CD1c-positive myeloid dendritic cell (primary cell): ENCODE data around the gene GDF7.
A peak's percentile ranks its signal among the peaks of the same experiment; 100 is the strongest.

ENCODE experiments used
- DNase-seq: peaks from one replicate; pipeline ENCODE4 v3.0.0-alpha.2; 2016; ENCODE audit errors: extremely low spot score

Gene GDF7

DNA sequence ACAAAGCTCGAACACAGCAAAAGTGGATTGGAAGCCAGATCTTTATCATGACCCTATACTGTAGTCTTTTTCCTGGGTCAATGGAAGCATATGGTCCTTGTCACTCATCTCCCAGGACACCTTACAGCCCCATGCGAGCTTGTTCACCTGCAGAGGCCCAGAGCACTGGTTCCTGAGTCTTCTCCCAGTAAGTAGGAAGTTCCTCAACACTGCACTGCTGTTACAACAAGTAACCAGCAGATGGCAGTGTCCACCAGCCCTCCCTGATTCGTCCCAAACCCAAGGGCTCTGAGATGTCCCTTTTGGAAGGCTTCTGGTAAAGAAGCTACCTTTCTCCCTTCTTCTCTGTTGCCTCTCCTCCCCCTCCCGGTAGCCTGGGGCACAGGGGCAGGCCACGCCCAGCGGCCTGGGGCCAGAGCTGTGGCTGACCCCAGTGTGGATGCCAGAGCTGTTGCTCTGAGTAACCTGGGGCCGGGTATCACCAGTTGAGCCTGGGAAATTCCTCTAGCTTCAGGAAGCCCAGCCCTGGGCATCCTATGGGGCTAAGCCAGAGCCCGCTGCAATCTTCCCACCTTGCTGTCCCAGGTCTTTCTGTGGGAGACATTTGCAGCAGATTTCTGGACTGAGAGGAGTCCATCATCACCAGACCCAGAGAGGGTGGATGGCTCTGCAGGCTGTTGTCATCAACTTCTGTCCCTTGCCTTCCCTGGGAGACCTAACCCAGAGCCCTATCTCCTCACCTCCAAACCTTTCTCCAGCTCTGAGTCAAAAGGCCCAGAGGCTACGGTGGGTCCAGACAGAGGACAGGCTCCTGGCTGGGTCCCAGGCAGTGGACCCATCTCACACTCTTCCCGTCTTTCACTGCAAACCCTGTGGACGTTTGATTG lies 5.3 kb upstream of the GDF7 start:
- peak; percentile 83 for DNase-seq

DNA sequence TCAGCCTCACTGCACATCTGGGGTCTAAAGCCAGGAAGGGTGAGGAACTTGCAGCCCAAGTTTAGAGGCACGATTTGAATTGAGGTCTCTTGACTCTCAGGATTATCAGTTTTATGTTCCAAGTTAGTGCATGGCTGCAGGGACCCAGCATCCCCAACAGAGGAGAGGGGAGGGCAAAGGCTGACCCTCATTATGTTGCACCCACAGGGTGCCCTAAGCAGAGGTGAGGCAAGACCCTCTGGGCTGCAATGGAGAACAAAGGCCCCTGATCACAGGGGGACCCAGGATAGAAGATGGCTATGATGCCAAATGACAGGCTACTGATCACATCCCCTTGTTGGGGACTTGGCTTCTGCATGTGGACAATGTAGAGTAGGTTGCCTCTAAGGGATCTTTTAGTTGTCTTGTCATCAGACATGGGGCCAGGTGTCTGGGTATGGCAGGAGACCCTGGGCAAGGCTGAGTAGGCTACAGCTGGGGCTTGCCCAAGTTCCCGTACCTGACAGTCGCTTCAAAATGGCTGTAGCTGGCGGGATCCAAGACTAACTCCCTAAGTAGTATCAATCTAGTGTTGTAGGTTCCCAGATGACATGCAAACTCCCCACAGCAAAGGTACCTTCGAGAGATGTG lies 4.5 kb upstream of the GDF7 start:
- no peak for DNase-seq

DNA sequence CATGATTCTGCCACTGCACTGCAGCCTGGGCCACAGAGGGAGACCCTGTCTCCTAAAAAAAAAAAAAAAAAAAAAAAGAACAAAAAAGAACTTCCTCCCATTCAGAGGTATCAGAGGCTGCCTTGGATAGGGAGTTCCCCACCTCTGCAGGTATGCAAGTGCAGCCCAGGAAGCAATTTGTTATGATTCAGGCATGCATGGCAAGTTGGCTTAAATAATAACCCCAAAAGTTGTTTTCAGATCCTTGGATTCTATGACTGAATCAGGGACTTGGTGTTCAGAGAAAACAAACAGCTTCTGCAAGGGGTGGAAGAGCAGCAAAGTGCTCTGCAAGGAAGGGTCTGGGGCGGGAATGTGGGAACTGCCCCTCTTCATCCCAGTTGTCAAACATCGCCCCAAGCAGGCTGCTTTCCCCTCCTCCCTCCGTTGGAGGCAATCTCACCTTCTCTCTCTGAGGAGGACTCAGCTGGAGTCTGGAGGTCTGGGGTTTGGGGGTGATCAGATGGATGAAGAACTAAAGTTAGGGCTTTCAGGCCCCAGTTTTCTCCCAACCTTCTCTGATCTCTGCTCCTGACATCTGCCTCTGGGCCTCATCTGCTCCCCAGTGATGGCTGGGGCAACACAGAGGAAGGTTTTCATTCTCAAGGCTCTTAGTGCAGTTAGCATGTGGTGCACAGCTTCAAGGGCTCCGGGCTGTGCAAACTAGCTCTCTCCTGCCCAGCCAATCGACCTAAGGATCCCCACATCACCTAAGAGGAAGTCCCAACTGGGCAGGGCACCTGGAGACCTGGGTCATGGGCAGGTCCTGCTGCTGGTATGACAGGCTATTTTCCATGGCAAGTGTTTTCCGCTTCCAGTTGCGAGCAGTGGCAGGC lies 3.5 kb upstream of the GDF7 start:
- no peak for DNase-seq

DNA sequence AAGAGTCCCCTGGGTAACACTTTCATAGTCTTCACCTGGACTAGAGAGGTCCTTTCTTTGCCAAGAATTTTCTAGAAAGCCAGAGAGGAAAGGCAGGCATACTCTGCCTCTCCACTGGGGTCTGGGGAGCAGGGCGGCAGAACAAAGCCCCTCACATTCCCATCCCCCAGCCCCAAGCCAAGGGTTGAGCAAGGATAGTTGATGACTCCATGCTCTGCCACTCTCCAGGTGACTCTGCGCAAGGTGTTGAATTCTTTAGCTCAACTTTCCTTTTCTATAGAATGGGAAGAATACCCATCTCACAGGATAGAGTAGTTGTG lies 2.9 kb upstream of the GDF7 start:
- no peak for DNase-seq

DNA sequence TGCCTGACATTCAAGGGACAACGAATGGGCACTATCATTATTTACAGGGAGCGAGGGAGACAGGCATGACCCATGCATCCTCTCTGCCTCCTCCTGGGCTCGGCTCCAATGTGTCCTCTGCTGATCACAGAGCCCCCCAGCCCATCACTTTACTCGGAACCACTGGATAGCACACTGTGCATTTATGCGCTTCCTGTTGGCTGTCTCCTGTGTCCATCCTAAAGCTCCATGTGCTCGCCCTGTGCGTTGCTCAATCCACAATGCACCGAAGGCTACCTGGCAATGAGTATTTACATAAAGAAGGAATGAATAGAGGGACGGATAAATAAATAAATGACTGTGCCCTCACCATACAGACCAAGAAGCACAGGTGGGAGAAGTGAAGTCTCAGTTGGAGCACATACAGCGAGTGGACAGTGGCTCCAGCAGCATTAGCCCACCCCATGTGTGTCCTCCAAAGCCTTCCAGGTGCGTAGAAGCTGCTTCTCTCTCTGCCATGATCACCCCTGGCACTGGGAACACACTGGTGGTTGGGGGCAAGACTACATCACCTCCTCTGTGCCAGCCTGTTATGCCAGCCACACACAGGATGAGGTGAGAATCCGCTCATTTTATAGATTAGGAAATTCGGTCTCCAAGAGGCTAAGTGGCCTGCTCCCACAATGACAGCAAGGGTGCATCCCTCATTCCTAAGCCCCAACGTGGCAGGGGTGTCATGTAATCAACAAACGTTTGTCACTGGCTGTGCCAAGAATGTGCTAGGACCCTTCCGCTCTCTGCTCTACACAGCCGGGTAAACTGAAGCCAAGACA lies 2.3 kb upstream of the GDF7 start:
- no peak for DNase-seq

DNA sequence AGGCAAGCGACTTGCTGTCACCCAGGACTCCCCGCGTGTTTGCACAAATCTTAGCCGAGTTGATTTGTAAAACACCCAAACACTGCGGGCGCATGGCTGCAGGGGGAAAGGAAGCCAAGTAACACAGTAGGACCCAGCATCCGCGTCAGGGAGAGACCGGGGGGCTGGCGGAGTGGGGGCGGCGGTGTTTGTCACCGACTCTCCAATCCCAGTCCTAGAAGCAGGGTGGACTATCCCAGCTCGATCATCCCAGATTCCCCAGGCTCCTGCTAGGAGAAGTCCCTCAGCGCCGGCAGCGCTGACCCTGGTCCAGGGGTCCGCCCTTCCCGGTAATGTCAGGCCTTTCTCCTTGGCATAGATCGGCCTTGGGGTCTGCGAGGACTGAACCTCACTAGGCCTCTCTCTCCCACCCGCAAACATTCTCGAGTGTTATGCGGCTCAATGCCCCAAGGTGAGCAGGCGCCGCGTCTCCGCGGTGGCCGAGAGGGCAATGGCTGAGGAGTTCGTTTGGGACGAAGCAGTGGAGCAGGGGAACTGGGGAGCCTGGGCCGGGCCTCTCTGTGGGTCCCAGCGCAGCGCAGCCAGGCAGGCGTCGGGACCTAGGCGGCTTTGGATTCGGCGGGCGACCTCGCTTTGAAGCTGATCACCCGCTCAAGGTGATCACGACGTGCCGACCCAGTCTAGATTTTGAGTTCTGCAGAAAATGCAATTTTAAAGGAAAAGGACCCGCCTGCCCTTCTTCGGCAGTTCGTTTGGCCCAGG lies 1.5 kb upstream of the GDF7 start:
- DNase-seq: no peak

DNA sequence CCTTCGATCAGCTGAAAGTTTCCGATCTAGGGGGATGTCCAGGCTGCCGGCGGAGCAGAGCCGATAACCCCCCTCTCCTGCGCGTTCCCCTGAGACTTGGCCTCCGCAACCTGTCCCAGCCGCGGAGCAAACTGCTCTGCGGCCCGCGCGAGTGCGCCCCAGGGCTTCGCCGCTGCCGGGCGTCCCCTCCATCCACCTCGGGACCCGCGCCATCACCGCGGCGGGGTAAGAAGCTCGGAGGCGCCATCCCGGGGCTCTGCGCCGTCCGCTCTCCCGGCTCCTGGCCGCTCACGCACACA lies 990 bp upstream of the GDF7 start:
- DNase-seq: no peak

DNA sequence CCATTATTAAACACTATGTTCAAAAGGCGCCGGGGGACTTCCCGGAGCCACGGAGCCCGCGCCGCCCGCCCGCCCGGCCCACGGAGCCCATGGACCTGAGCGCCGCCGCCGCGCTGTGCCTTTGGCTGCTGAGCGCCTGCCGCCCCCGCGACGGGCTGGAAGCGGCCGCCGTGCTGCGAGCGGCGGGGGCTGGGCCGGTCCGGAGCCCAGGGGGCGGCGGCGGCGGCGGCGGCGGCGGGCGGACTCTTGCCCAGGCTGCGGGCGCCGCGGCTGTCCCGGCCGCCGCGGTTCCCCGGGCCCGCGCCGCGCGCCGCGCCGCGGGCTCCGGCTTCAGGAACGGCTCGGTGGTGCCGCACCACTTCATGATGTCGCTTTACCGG lies 197 bp downstream of the GDF7 start:
- DNase-seq: peak; percentile 28

DNA sequence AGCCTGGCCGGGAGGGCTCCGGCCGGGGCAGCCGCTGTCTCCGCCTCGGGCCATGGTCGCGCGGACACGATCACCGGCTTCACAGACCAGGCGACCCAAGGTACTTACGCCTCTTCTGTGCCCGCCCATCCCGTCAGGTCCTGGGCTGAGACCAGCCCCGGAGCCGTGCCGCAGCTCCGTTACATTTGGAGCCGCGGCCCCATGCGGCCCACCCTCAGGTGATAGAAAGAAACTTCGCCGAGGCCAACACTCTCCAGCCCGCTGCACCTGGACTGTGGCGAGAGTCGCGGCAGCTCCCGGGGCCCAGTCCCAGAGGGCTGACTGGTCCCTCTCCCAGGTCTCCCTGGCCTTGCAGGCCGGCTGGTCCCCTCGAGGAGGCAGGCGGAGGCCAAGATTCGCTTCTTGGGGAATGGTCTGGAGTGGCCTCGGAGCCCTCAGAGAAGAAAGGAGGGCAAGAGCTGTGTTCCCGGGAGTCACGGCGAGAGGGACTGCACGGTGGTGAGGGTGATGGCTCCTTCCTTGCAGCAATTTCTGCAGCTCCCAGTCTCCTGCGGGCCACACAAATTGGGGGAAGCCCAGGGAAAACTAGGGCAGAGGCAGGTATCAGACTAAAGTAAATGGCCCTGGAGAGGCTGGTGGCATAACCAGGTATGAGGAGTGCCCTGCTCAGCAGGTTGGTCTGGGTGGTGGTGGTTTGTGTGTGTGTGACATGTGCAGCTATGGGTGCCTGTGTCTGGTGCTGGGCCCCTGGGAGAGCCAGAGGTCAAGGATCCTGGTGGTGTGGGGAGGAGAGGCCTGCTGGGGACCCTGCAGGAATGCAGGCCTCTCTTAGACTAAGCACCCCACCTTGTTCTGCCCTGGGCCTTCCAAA lies 822 bp downstream of the GDF7 start:
- DNase-seq: no peak

DNA sequence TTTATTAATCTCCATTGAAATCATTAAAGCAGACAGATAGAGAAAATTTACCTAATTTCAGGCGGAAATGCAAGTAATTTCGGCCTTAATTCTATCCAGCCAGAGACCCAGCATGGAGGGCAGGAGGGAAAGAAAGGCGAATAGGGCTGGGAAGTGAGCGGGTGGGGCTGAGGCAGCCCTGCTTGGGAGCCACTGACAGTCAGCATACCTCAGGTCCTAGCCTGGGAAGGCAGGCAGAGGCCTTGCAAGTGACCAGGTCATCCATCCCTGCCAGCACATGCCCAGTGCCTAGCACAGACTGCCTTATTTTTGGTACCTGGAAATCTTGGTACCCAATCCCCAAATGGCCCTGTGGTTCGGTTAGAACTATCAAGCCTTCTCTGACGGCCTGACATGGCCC lies 1.5 kb downstream of the GDF7 start:
- DNase-seq: no peak

DNA sequence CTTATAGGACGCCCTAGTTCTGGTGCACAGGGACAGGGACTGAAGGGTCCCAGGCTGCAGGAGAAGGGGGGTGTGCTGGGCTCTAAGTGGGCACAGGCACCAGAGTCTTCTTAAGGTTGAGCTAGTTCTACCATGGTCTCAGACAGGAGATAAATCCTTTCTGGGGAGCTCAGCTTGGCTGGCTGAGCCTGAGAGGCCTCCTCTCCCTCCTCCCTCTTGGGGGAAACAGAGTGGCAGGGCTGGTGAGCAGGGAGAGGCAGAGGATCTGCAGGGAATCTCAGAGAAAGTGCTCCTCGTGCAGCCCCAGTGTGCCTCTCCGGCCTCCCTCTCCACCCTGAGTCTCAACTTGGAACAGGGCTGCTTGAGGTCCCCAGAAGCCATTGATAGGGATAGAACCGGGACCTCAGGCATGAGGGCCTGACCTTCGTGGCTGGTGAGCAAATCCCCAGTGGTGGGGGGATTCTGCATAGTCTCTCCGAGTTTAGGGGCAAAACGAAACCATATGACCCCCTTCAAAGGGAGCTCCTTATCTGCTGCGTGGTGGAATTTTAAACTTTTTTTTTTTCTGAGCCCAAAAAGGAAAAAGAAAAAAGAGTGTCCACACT lies 2.0 kb downstream of the GDF7 start:
- no peak for DNase-seq

DNA sequence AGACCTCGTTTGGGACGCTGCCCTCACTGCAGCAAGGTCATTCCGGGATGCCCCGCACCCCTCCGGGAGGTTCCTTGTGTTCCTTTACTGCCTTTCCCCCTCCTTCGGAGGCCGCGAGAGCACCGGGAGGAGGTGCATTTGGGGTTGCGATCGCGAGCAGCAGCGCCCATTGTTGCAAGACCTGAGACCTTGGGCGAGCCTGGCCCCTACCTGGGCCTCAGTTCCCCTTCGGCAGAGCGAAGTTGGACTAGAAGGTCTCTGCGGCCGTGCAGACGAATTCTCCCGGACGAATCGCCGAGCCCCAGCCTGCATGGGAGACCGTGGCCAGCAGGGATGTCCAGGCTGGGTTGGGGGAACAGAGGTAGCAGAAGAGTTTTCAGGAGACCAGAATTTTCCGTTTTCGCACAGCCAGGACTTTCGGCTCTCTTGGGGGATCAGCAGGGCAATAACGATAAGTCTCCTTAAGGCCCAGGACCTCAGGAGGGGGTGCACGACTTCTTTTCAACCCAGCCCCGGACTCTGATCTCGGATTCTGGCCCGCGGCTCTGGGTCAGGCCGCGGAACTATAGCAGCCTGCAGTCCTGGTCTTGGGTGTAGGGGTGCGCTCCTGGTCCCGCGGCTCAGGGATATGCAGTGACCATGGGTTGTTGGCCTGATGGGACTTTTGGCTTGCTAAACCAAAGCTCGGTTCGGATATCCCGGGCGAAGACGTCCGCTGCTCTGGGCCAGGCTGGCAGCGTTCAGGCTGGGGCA lies 2.8 kb downstream of the GDF7 start:
- DNase-seq: no peak

DNA sequence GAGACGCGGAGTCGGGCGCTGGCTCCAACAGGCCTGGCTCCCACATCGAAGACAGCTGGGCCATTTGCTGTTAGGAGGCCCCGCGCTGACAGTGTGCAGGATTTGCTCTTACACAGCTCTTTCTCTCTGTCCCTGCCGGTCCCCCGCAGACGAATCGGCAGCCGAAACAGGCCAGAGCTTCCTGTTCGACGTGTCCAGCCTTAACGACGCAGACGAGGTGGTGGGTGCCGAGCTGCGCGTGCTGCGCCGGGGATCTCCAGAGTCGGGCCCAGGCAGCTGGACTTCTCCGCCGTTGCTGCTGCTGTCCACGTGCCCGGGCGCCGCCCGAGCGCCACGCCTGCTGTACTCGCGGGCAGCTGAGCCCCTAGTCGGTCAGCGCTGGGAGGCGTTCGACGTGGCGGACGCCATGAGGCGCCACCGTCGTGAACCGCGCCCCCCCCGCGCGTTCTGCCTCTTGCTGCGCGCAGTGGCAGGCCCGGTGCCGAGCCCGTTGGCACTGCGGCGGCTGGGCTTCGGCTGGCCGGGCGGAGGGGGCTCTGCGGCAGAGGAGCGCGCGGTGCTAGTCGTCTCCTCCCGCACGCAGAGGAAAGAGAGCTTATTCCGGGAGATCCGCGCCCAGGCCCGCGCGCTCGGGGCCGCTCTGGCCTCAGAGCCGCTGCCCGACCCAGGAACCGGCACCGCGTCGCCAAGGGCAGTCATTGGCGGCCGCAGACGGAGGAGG lies 3.5 kb downstream of the GDF7 start:
- DNase-seq: no peak

DNA sequence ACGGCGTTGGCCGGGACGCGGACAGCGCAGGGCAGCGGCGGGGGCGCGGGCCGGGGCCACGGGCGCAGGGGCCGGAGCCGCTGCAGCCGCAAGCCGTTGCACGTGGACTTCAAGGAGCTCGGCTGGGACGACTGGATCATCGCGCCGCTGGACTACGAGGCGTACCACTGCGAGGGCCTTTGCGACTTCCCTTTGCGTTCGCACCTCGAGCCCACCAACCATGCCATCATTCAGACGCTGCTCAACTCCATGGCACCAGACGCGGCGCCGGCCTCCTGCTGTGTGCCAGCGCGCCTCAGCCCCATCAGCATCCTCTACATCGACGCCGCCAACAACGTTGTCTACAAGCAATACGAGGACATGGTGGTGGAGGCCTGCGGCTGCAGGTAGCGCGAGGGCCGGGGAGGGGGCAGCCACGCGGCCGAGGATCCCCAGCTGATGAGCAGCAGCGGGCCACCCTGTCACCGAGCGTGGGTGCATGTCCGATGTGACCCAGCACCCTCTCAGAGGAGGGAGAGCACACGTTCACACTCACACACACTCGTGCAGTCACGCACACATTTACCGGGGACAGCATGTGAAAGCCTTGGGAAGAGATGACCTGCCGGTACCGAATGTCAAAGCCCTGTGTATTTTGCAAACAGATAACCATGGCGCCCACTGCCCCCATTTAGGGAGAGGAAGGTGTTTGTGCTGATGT lies 4.2 kb downstream of the GDF7 start:
- no peak for DNase-seq

DNA sequence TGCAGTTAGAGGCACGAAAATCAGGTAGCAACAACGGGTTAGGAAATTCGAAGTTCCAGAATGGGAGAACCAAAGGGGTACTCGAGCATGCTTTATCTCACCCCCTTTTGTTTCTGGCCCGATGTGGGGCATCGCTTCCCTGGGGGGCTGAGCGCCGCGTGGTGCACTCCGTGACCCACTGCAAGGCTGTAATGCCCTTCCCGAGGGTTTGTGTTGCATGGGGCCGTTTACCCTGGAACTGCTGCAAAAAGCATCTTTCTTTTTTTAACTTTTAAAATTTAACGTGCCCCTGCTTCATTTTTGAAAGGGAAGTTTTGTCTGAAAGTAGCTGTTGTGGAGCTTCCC lies 4.8 kb downstream of the GDF7 start:
- no peak for DNase-seq

DNA sequence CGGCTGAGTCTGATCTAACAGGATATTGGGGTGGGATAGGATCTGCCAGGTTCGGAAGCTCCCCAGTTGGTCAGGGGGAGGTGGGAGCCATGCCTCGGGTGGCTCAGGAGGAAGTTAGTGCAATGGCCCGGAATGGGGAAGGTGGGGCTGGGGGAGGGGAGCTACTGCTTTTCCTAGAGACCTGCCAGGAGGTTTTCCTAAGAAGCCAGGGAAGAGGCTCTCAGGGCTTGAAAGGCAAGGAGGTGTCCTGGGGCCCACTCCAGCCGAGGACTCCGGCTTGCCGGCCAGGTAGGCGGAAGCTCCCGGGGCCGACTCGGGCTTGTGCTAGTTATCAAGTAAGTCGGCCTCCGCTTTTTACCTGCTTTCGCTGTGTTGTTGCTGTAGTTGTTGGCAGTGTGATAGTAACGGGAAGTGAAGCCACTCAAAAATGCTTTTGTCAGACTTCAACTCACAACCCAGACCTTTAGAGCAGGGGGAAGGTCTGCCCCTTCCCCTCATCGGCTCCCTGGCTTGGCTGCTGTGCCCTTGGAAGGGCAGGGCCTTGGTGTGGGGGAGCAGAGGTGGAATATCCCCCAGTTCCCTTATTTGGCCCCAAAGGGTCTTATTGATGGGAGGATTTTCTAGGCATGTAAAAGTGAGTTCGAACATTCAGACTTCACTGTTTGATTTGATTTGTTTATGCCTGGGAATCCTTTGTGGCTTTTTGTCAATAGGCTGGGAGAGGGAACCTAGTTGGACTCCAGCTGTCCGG lies 5.4 kb downstream of the GDF7 start:
- no peak for DNase-seq

DNA sequence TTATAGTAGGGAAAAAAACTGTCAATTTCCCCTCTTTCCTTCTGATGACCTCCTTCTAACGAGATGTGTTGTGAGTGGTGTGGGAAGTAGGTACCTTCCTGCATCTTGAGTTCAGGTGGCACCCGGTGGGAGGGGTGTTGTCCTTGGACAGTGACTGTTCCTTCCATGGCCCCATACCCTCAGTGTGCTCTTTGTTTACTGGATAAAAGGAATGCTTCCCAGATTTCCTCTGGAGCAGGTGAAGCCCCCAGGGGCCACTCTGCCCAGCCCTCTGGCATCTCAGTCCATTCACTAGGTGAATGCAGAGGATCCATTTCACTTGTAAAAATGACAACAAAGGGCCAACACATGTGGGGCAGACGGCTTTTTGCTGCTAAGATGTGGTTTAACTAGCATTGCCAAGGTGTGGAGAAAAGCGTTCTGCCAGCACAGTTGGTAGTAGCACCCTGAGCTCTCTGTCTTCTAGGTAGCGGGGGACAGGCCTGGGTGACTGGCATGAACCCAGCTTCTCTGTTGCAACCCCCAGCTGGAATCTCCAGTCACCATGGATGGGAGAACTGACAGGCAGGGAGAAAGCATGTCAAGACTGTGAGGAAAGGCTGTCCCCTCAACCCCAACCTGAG lies 6.9 kb downstream of the GDF7 start:
- DNase-seq: no peak
